GM19025 (cell line): ENCODE data around the gene CA5B.
A peak's percentile ranks its signal among the peaks of the same experiment; 100 is the strongest.
"Not testable (repeated sequence)": the region's sequence is repeated elsewhere in the genome, so short reads cannot be mapped to it uniquely, and the experiment has no call there.

Experiments used
- ATAC-seq: cut with Tn5 transposase; IDR thresholded peaks from one replicate; pipeline ENCODE4 v1.9.1; 2021; ENCODE audit warnings: mild to moderate bottlenecking, low read depth, moderate library complexity; ENCODE audit not compliant: unreplicated experiment

CA5B gene, protein sequence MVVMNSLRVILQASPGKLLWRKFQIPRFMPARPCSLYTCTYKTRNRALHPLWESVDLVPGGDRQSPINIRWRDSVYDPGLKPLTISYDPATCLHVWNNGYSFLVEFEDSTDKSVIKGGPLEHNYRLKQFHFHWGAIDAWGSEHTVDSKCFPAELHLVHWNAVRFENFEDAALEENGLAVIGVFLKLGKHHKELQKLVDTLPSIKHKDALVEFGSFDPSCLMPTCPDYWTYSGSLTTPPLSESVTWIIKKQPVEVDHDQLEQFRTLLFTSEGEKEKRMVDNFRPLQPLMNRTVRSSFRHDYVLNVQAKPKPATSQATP

DNA sequence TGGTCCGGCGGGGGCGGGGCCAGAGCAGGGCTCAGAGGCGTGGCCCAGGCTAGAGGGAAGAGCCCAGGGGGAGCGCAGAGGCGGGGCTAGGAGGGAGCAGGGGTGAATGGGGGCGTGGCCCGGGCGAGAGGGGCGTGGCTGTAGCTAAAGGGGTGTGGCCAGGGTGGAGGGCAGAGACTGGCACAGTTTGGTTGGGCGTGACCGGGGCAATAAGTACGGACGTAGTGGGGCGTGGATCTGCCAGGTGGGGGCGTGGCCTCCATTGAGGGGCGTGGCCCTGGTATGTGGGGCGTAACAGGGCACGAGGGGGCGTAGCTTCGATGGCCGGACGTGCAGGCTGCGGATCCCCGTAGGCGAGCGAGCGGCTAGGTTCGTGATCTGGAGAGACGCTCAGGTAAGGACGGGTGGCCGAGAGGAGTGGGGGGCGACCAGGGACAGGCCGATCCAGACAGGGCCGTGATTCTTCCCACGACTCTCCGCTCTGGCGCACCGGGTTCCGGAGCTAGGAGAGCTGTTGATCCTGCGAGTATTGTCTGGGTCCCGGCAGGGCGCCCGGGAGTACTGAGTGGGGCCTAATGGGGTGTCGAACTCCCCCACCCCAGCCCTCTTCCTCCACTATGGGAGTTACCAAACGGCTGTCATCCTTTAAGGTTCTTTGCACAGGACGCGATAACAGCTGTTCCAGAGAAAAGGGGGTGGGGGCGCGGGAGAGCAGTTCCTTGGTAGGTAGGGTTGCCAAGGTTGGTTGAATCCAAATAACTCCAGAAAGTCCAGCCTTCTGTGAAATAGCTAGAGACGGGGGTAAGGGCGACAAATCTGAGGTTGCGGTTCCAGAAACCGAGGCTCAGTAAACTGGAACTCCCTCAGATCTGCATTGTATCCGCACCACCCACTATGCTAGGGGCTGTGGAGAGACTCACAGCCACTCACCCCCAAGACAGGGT is at the start of gene CA5B:
Gene CA5B, plus strand, starts transcription at position 312 of the 944 bp plus-strand sequence. CDS start 11,754 bp downstream, outside the sequence.
- ATAC-seq: peak; percentile 93

DNA sequence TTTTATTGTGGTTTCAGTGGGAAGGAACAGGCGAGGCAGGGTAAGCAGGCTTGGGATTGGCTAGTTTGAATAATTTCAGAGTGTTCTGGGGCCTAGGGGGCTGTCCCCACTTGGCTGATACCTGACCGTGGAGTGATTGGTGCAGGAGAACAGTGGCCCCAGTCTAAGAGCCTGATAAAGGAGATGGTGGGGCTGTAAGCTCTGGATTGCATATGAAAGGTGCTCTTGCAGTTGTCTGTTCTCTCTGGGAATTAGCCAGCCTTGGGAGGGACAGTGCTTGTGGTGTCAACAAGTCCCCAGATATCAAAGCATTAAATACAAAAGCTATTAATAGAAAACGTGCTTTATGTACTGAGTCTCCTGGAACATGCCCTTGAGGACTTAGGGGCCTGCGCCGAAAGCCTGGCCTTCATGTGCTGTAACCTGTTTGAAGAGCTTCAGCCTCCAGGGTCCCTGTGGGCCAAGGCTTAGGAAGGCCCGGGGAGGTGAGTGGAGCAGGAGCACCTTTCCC is 43.1 kb upstream of the CA5B start:
- no peak for ATAC-seq

DNA sequence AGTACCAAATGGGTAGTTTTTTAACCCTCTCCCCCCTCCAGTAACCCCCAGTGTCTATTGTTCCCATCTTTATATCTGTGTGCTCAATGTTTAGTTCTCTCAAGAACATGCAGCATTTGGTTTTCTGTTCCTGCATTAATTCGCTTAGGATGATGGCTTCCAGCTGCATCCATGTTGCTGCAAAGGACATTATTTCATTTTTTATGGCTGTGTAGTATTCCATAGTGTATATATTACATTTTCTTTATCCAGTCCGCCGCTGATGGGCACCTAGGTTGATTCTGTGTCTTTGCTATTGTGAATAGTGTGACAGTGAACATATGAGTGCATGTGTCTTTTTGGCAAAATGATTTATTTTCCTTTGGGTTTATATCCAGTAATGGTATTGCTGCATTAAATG is 41.6 kb upstream of the CA5B start:
- ATAC-seq: no peak

DNA sequence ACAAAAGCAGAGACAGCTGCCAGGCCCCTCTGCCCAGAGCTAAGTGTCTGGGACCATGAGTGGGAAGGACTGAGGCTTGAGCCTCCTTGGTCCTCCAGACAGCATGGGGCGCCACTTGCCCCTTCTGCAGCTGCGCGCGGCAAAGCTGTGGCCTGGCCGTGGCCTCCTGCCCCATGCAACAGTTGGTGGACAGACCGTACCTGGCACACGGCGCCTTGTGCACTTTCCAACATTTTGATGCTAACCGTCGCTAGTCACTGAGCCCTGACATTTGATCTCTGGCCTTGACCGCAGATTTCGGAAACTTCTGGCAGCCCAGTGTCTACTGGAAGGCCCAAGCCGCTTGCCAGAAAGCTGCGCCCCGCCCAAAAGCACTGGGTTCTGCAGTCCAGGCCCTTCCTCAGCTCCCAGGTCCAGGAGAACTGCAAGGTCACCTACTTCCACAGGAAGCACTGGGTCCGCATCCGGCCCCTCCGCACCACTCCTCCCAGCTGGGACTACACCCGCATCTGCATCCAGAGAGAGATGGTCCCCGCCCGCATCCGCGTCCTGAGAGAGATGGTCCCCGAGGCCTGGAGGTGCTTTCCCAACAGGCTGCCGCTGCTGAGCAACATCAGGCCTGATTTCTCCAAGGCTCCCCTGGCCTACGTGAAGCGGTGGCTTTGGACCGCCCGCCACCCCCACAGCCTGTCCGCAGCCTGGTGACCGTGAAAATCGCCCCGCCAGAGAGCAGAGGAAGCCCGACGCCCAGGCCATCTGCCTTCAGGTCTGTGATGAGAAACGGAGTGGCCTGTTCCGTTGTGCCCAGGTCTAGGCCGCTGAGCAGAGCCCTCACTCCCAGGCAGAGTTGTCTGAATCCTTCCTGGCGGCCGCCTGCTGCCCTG is 35.3 kb upstream of the CA5B start:
- no peak for ATAC-seq

DNA sequence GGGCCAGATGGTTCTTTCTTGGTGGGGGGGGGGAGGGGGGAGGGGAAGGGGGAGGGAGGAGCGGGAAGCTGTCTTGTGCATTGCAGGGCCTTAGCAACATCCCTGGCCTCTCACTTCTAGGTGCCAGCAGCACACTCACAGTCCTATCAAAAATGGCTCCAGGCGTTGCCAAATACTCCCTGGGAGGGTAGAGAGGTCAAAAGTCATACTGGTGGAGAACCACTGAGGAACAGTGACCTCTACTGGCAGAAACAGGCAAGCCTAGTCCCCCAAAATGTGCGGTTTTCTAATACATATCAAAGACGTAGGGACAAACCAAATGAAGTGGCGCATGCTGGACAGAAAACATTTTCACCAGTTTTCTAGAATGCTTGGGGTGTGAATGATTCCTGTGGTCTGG is 34.3 kb upstream of the CA5B start:
- not testable (repeated sequence) for ATAC-seq

DNA sequence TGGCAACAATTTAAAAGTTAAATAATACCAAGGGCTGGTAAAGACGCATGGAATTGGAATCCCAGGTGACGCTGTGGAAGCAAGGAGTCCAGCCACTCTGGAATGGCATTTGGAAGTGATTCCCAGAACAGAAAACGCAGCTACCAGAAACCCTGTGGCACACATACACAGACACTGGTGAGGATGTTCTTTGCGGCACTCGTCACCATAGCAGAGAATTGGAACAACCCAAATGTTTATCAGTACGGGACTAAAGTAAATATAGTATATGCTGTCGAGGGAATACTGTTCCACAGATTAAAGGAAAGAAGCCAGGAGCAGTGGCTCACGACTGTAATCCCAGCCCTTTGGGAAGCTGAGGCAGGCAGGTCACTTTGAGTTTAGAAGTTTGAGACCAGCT is 33.8 kb upstream of the CA5B start:
- ATAC-seq: not testable (repeated sequence)

DNA sequence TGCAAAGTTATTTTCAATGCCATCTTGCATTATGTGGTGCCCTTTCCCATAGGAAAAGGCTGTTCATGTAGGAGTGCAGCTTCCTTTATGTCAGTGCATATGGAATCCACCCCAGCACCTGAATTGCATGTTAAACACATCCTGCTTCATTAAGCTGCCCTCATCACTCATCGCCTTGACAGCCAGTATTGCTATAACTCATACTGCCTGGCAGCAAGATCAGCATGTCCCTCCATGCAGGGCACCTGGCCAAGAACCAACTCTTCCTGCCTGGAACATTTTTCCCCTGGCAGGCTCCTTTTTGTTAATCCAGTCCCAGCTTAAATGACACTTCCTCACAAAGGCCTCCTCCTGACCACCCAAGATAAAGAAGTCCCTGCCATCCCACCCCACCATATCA is 23.5 kb upstream of the CA5B start:
- ATAC-seq: no peak

DNA sequence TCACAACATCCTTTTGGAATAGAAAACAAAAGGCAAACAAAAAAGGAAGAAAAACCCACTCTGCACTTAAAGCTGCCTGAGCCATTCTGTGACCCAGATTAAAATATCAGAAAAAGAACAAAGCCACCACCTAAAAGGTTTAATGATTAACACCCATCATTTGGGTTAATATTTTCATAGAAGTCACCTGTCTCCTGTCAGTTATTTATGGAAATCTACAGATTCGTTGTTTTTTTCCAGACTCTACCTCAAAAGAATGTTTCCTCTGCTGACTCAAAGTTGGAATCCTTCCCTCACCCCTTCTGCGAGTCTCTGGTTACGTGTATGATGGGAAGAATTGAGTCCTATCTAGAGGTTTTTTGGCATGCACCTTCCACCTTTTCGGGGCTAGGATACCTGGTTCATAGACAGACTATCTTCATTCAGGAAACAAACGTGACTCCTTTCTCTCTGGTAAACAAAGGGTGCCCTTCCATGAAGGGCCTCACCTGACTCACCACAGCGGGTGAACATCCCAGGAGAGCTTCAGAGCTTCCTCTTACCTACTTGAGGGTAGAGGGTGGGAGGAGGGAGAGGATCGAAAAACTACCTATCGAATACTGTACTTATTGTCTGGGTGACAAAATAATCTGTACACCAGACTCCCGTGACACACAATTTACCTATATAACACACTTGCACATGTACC is 19.6 kb upstream of the CA5B start:
- no peak for ATAC-seq

DNA sequence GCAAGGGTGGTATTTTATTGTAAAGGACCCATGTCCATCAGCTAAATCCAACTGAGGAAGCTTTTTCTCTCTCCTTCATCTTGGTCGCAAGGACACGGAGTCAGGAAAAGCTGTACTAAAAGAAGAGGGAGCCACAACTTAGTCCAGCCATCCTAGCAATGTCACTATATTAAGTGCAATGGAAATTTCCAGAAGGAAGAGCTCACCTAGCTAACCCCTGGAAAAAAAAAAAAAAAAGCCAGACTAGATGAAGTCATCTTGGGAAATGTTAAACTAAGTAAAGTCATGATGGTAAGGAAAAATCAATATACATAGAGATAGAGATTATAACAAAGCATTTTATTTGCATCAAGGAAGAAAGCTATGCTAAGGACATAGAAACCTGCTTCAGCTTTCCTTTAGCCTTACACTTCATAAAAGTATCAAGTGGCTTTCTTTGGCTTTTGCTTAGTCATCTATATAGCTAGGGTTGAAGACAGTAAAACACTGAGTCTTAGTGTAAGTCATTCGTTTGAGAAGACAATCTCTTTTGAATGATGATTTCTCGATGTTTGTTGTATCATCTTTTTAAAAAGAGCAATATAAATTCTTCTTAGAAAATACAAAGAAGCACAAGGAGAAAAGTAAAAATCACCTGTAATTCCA is 18.6 kb upstream of the CA5B start:
- no peak for ATAC-seq

DNA sequence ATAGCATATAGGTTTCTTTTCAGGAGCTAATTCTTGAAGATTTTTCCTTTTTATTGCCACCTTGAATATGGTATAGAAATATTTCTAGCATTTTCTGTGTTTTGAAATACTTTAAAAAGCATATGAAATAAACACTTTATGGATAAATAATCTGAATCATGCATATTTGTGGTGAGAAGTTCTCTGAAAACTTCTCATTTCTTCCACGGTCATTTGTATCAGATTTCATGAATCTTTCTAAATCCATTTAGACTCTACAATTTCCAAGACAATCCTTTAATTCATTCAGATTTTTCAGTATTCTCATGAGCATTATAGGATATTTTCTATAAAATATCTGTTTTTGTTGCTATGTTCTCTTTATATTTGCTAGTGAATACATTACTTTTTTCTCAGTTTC is 16.2 kb upstream of the CA5B start:
- ATAC-seq: no peak

DNA sequence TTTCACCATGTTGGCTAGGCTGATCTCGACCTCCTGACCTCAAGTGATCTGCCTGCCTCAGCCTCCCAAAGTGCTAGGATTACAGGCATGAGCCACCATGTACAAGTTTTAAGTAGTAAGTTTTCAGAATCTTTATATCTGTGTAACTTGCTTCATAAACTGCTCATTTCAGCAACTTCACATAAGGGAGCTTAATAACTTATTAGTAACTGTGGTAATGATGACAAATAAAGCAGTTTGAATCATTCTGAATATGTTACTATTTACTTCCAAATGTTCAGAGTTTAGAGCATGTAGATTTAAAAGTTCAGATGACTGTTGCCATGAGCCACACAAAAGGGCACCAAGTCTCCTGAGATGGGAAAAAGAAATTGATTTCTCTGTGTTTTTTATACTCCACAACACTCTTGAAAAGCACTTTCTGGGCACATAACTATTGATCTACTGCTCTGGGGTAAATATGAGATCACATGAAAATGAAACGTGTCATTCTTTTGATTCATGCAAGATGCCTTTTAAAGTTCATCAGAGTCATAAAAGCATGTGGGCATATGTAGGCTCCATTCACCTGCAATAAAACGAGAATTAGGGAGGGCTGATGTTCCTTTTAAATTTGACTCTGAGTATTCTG is 14.1 kb upstream of the CA5B start:
- no peak for ATAC-seq

DNA sequence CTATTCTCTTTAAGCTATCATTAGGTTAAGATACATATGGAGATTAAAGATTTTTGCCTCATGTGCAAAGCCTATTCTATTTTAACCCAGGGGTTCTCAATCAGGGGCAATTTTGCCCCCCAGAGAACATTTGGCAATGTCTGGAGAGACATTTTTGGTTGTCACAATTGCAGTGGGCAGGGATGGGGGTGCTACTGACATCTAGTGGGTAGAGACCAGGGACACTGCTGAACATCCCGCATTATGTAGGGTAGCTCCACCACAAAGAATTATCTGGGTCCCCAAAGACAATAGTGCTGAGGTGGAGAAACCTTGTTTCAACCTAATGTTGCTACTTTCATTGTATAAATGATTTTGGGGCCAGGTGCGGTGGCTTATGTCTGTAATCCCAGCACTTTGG is 13.2 kb upstream of the CA5B start:
- no peak for ATAC-seq

DNA sequence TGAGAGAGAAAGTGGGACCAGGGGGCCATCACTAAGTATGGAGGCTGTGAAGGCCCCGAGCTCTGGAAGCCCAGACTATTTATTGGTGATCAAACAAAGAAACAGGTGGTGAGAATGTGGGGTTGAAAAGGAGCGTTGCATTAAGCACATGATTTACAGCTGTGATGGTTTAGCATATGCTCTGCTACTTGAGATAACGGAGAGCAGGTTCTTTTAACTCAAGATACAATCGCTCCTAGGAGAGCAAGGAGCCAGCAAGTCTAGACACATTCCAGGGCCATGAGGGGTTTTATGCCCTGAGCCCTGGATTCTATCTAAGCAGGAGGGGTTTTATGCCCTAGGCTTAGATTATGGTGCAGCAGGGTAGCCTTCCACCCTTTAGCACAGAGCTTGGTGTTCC is 6.7 kb upstream of the CA5B start:
- ATAC-seq: not testable (repeated sequence)

DNA sequence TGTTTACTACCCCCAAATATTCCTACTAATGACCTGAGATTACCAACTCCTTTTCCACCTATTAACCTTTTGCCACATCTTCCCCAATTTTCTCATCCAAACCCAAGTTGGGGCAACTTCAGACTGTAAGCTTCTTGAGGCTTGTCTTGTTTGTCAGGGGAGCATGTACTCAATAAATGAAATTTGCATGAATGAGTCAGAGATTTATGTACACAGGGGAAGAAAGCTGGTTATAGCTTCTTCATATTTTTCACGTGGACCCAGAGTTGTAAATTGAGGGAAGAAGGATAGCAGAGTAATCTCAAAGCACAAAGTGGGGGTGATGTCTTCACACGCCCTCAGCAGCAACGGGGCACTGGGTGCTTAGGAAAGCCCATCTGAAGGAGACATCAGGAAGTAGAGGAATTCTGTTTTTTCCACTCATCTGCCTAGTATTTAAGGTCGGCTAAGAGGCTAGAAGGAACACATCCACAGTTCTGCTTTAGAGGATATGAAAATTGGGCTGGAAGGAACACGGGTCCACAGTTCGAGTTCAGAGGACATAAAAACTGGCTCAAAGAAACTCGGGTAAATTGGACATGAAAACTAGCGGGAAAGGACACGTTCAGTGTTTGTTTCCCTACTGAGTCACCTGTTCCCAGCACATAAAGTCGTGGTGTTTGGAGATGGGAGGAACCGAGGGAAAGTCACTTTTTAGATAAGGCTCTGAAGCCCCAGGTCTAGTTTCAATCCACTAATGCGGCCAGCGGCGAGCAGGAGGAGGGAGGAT is 696 bp upstream of the CA5B start:
- ATAC-seq: no peak

DNA sequence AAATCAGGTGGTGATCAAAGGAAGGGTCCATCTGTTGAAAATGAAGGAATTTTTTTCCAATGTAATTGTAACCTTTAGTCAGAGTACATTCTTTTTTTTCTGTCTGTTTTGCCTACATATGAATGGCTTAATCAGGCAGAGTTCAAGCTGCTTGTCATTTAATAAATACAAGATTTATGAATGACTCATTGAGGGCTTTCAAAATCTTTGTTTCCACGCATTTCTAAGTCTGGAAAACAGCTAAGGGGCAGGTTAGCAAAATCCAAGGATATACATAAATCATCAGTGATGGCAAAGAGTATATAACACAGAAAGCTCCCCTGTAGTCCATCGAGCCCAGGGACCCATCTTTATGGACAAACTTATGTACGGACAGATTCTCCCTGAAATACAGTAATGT is 1.8 kb downstream of the CA5B start:
- no peak for ATAC-seq

DNA sequence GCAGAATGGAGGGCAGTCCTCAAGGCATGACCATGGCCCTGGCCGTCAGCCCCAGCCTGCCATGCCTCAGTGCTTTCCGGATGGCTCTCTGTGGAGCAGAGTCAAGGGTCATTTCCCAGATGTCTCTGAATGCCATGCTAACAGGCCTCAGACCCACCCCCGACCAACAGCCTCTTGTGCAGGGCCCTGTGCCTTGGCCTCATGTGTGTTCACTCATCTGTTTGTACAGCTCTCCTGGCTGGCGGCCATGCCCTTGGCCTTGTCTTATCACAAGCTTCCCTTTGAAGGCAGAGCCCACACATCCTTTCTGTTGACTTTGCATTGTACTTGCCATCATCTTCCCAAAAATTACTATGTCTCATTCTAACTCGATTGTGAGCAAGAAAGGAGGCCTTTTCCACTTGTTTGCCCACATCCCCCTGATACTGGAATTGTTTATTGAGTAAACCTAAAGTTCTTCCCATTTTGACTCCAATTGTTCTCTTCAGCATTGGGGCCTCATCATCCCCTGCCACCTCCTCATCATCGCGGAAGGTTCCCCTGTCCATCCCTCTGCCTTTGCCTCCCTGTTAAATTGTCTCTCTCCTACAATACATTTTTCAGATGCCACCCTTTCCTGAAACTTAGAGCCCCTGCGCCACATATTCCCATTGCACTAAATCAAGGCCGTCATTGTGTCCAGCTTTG is 6.3 kb downstream of the CA5B start:
- ATAC-seq: no peak

DNA sequence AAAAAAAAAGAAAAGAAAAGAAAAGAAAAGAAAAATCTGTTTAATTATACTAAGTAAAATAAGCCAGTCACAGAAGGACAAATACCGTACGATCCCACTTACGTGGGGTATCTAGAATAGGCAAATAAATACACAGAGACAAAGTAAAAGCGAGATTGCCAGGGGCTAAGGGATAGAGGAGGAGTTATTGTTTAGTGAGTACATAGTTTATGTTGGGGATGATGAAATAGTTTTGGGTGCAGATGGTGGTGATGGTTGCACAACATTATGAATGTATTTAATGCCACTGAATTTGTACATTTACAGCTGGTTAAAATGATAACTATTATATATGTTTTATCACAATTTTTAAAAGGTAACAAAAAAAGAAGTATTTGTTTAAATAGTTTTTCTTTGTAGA is 7.1 kb downstream of the CA5B start:
- no peak for ATAC-seq

DNA sequence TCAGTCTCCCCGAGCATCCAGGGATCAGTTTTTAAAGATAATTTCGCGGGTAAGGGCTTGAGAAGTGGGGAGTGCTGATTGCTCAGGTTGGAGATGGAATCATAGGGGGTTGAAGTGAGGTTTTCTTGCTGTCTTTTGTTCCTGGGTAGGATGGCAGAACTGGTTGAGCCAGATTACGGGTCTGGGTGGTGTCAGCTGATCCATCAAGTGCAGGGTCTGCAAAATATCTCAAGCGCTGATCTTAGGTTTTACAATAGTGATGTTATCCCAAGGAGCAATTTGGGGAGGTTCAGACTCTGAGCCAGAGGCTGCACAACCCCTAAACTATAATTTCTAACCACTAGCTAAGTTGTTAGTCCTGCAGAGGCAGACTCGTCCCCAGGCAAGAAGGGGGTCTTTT is 8.6 kb downstream of the CA5B start:
- ATAC-seq: not testable (repeated sequence)
